NT2/D1 (cell line): ENCODE results near the gene RPA1.

ENCODE experiments used
- SUZ12 ChIP-seq: IDR thresholded peaks from 2 replicates; pipeline ENCODE4 v1.6.1; 2011; ENCODE audit not compliant: insufficient read length, insufficient read depth; ENCODE audit errors: extremely low read depth
- YY1 ChIP-seq: IDR thresholded peaks from 2 replicates; pipeline ENCODE4 v1.6.1; 2011; ENCODE audit not compliant: insufficient read length, insufficient read depth
- ZNF274 ChIP-seq: IDR thresholded peaks from 2 replicates; pipeline ENCODE4 v1.6.1; 2011; ENCODE audit warnings: mild to moderate bottlenecking, low read depth, low read length

- TF ChIP-seq ZNF274 (no peak), YY1 (no peak), SUZ12 (no peak)
Observed at GRCh38 chr17:1802429-1802828, 27.4 kb upstream of the RPA1 start.
